Panc1 (cell line): Measurements from ENCODE around the gene MUCL3.
"Not testable (repeated sequence)": the region's sequence is repeated elsewhere in the genome, so short reads cannot be mapped to it uniquely, and the experiment has no call there.

Experiments
- CTCF ChIP-seq: fragments of 450-650 bp; IDR thresholded peaks from 2 replicates; pipeline ENCODE4 v1.5.1; 2017; ENCODE audit warnings: mild to moderate bottlenecking
- POLR2AphosphoS5 ChIP-seq: IDR thresholded peaks from 2 replicates; pipeline ENCODE4 v1.6.1; 2012; ENCODE audit warnings: mild to moderate bottlenecking, low read depth, low read length, moderate library complexity
- SIN3A ChIP-seq: IDR thresholded peaks from 2 replicates; pipeline ENCODE4 v1.6.1; 2012; ENCODE audit warnings: low read depth, mild to moderate bottlenecking, low read length, moderate library complexity, borderline replicate concordance; ENCODE audit not compliant: insufficient read depth
- TCF7L2 ChIP-seq: IDR thresholded peaks from 2 replicates; pipeline ENCODE4 v1.6.1; 2011; ENCODE audit warnings: mild to moderate bottlenecking, low read depth, low read length, inconsistent platforms

GRCh38 chr6:30969171-30969570, 28.4 kb downstream of the MUCL3 start:
- not testable (repeated sequence) for TF ChIP-seq CTCF, POLR2AphosphoS5, SIN3A, TCF7L2
